Esophagus mucosa (tissue), 1 donor: ENCODE measurements around the gene DDX27. TPM values are rescaled to one million over a fixed set of nuclear protein-coding genes. Genes with fewer than 3 reads are reported as not detected.
"Not testable (repeated sequence)": the region's sequence is repeated elsewhere in the genome, so short reads cannot be mapped to it uniquely, and the experiment has no call there.

Experiments used
- ATAC-seq: fragments of 200-7000 bp; cut with Tn5 transposase; one replicate; pipeline ENCODE4 v1.9.1; 2020
- total RNA-seq: library from RNA; stranded (reverse); gene quantifications from one replicate; pipeline ENCODE4 v1.2.4, GENCODE V29; 2023
- donor health status: DM: yes; HTN: yes; CAD: no.

The DDX27 gene
- total RNA-seq = 24.7 TPM

DNA sequence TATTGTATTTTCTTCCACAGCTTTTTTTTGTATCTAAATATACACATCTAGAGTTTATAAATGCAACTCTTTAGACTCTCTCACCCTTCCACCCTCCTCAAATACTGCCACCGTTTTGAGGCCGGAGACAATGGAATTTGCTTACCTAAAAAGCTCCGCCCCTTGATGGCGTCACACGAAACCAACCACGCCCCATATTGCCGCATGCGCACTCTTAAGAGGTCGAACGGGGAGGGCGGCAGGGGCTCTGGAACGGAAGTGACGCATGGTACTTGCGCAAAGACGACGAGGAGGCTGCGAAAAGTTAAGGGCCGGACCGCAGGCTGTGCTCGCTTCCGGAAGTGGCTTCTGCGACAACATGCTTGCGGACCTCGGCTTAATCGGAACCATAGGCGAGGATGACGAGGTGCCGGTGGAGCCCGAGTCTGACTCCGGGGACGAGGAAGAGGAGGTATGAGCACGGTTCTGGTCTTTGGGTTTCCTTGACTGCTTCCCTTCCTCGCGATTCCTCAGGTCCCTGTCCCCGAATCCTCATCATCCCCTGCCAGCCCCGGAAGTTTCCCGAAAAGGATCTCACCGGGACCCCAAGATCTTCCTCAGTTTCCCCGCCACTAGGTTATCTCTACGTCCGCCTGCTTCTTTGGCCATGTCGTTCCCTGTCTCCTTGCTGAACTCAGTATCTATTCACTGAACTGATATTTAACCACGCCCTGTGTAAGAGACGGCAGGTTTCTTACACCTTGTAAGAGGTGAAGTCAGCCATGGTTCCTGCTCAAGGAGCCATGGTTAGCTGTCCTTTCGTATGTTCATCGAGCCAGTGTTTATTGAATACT lies at the start of gene DDX27:
Gene DDX27 (plus strand): TSS at position 326 of the 833 bp plus-strand sequence. CDS start 33 bp downstream, at position 359.
- peak; percentile 96 for ATAC-seq

DNA sequence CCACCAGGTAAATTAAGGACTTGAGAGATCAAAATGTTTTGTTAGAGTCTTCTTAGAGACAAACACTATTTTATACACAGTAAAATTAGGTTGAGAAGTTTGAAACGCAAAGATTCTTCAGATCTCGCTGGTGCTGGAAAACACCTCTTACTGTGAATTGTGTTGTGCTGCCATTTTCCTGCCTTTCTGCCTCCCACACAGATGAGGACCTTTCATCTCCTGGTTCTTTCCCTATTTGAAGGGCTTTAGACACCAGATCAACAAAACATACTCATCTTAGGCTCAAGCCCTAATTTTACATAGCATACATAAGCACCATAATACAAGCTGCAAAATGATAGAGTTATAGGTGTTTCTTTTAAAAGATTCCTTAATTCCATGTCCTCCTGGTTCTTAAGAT lies 49.7 kb upstream of the DDX27 start:
- no peak for ATAC-seq

DNA sequence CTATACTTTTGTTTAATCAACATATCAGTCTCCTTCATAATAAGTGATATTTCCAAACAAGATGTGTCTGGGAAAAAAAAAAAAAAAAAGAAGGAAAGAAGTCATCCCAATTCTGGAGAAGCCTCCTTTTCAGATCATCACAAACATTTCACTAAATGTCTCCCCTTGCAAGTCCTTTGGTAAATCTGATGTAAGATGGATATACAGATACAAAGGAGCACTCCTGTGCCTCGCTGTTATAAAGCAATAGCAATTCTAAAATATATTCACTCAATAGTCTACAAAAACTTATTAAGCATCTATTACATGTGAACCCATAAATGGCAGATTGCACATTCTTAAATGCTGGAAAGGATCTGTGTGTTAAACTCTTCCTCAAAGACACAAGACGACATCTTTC lies 48.5 kb upstream of the DDX27 start:
- ATAC-seq = no peak

GRCh38 chr20:49171909-49172308 lies 47.3 kb upstream of the DDX27 start:
- ATAC-seq = no peak

- ATAC-seq = no peak
These were observed 46.8 kb upstream of the DDX27 start for GRCh38 chr20:49172413-49172812.

- no peak for ATAC-seq
These were observed 45.0 kb upstream of the DDX27 start for GRCh38 chr20:49174183-49174582.

GRCh38 chr20:49179368-49180277 lies 39.6 kb upstream of the DDX27 start:
- peak; percentile 77 for ATAC-seq

GRCh38 chr20:49181265-49181877 lies 37.8 kb upstream of the DDX27 start:
- no peak for ATAC-seq

GRCh38 chr20:49183444-49183843 lies 35.8 kb upstream of the DDX27 start:
- ATAC-seq = no peak

DNA sequence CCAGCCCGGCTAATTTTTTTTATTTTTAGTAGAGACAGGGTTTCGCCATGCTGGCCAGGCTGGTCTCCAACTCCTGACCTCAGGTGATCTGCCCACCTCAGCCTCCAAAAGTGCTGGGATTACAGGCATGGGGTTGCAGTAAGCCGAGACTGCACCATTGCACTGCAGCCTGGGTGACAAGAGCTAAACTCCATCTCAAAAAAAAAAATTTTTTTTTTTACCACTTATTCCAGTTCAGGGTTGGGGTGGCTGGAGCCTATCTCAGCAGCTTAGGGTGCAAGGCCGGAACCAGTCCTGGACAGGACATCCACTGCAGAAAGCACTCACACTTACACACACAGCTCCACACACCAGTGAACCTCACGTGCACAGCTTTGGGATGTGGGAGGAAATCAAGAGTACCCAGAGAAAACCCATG lies 35.1 kb upstream of the DDX27 start:
- not testable (repeated sequence) for ATAC-seq

GRCh38 chr20:49184691-49185070 lies 34.5 kb upstream of the DDX27 start:
- ATAC-seq = no peak

- no peak for ATAC-seq
These were observed 34.0 kb upstream of the DDX27 start for GRCh38 chr20:49185071-49185761.

GRCh38 chr20:49186535-49187329 lies 32.5 kb upstream of the DDX27 start:
- peak; percentile 25 for ATAC-seq

- ATAC-seq = peak; percentile 2
These were observed 31.8 kb upstream of the DDX27 start for GRCh38 chr20:49187330-49187850.

DNA sequence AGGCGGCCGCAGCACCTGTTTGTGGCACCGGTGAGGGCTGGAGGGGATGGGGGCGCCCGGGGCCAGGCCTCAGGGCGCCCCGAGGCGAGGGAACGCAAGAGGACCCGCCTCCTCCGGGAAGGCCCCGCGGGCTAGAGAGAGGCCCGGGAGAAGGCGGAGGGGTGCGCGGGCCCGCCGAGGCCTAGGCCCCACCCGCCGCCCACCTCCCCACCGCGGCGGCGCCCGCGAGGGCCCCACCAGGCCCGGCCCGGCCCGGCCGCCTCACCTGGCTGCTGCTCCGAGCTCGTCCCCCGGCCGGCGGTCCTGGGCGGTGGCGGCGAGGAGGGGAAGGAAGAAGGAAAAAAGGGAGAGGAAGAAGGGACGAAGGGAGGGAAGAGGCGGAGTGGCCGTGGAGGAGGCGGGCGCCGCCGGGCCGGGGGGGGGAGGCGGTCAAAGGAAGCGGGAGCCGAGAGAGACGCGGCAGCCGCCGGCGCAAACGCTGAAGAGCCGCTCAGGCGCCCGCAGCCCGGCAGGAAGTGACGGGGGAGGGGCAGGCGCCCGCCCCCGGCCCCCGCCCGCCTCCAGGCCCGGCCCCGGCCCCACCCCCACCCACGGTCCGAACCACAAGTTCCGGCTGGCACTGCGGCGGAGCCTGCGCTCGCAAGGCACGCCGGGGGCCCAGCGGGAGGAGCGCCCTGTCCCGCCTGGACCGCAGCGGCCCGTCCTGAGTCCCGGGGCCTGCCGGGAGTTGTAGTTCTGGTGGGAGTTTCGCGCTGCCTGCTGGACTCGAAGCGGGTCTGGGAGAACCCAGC lies 31.2 kb upstream of the DDX27 start, which contains the start of gene STAU1:
Gene STAU1 (minus strand): TSS at position 484 of the 791 bp plus-strand sequence. CDS start 22,133 bp downstream, outside the sequence.
- ATAC-seq = peak; percentile 98

DNA sequence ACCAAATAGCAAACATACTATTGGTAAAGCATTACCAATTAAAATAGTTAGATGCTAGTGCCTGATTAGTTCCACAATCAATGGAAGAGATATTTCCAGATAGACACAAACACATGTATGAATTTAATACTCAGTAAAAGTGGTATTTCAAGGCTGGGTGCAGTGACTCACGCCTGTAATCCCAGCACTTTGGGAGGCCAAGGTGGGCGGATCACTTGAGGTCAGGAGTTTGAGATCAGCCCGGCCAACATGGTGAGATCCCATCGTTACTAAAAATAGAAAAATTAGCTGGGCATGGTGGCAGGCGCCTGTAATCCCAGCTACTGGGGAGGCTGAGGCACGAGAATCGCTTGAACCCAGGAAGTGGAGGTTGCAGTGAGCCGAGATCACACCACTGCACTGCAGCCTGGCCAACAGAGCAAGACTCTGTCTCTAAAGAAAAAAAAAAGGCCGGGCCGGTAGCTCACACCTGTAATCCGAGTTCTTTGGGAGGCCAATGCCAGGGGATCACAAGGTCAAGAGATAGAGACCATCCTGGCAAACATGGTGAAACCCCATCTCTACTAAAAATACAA lies 26.2 kb upstream of the DDX27 start:
- ATAC-seq = not testable (repeated sequence)

DNA sequence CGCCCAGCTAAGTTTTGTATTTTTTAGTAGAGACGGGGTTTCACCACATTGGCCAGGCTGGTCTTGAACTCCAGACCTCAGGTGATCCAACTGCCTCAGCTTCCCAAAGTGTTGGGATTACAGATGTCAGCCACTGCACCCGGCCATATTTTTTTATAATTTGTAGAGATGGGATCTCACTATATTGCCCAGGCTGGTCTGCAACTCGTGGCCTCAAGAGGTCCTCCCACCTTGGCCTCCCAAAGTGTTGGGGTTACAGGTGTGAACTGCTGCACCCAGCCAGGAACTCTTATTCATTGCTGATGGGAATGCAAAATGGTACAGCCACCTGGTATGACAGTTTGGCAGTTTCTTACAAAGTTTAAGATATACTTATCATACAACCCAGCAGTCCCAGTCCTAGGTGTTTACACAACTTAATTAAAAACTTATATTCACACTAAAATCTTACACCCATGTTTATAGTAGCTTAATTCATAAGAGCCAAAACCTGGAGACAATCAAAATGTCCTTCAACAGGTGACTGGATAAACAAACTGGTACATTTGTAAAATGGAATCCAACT lies 19.4 kb upstream of the DDX27 start:
- no peak for ATAC-seq

GRCh38 chr20:49203011-49203410 lies 16.2 kb upstream of the DDX27 start:
- ATAC-seq = no peak

DNA sequence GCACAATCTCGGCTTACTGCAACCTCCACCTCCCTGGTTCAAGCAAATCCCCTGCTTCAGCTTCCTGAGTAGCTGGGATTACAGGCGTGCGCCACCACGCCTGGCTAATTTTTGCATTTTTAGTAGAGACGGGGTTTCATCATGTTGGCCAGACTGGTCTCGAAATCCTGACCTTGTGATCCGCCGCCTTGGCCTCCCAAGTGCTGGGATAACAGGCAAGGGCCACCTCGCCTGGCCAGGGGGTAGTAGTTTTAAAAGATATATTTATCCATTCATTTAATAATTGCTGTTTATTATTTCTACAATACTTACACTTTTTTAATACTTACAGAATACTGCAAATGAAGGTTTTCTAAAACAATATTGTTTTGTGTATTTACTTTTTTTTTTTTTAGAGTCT lies 15.5 kb upstream of the DDX27 start:
- ATAC-seq = no peak

DNA sequence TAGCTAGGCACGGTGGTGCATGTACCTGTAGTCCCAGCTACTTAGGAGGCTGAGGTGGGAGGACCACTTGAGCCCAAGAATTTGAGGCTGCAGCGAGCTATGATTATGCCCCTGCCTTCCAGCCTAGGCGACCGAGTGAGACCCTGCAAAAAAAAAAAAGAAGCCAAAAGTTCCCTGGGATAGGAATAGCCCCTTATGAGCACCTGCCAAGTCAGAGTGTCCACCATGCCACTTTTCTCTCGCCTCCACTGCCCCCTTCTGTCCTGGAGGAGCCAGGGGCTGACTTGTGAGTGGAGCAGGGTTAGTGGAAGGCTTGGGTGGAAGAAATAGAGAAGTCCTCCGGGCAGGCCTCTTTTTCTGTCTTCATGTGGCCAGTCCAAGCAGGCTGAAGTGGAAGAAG lies 12.1 kb upstream of the DDX27 start:
- ATAC-seq = no peak
